ENCODE results near the gene SETD6. TPM values are rescaled to one million over a fixed set of nuclear protein-coding genes. Genes with fewer than 3 reads are reported as not detected.

Gene SETD6
- 10 to 100 TPM; 20.3 to 34.5 (median 21.3) TPM for total RNA-seq
- 17.5 TPM for total RNA-seq (2013)

- DNase-seq (peak; percentile 73 to 75), ATAC-seq (peak; percentile 90 to 91 (median 90))
- under 1% methylated on average over 80 of the region's 80 CpGs for WGBS (ENCODE audit: insufficient coverage)
- no peaks in the 10 kb centered on the region for H3K9me3 Mint-ChIP-seq
- intact Hi-C loops (cut with micrococcal nuclease) = no loop called here
- peak within 1 kb of the TSS; percentile 82 to 87 for H3K27ac Mint-ChIP-seq
- TF ChIP-seq, protein P1, sequence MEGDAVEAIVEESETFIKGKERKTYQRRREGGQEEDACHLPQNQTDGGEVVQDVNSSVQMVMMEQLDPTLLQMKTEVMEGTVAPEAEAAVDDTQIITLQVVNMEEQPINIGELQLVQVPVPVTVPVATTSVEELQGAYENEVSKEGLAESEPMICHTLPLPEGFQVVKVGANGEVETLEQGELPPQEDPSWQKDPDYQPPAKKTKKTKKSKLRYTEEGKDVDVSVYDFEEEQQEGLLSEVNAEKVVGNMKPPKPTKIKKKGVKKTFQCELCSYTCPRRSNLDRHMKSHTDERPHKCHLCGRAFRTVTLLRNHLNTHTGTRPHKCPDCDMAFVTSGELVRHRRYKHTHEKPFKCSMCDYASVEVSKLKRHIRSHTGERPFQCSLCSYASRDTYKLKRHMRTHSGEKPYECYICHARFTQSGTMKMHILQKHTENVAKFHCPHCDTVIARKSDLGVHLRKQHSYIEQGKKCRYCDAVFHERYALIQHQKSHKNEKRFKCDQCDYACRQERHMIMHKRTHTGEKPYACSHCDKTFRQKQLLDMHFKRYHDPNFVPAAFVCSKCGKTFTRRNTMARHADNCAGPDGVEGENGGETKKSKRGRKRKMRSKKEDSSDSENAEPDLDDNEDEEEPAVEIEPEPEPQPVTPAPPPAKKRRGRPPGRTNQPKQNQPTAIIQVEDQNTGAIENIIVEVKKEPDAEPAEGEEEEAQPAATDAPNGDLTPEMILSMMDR (IDR thresholded peaks at IDR 0.05) = no peak
- peak within 1 kb of the TSS; percentile 93 for H3K4me3 Mint-ChIP-seq
- H3K4me3 ChIP-seq (ENCODE audit: low read length) = peak within 1 kb of the TSS; percentile 54
- peaks cover 12 to 21% of the 10 kb centered on the region in 2 donors for H3K4me1 Mint-ChIP-seq
- H3K36me3 Mint-ChIP-seq = no peaks in the 10 kb centered on the region
- H3K9me3 ChIP-seq (ENCODE audit: control insufficient read depth, insufficient read depth, low read length) = no peaks in the 10 kb centered on the region
- H3K36me3 ChIP-seq (ENCODE audit: control insufficient read depth, insufficient read depth, low read length) = peaks cover 26% of the 10 kb centered on the region
- no peaks in the 10 kb centered on the region for H3K27me3 ChIP-seq (ENCODE audit: control insufficient read depth, insufficient read depth, low read length)
- H3K27ac ChIP-seq (ENCODE audit: low read length) = peak within 1 kb of the TSS; percentile 53
- H3K27me3 Mint-ChIP-seq (ENCODE audit: low read depth in 2 of 2) = no peaks in the 10 kb centered on the region
- peaks cover 17% of the 10 kb centered on the region for H3K4me1 ChIP-seq (ENCODE audit: control insufficient read depth, insufficient read depth, low read length)
These were observed at the start of gene SETD6 for GRCh38 chr16:58515125-58515870. Gene SETD6 (plus strand): TSS chr16:58515517. CDS start chr16:58515538, 21 bp downstream.

DNA sequence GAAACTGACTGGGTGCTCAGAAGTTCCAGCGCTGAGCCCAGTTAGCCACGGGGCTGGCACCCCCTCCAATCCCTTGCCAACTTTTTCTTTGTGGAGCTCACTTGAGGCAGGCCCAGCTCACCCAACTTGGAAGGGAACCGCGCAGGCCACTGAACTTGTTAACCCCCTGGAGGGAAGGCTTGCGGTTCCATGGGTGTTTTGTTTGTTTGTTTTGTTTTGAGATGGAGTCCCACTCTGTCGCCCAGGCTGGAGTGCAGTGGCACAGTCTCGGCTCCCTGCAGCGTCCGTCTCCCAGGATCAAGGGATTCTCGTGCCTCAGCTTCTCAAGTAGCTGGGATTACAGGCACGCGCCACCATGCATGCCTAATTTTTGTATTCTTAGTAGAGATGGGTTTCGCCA lies 49.5 kb upstream of the SETD6 start:
- intact Hi-C loops (cut with micrococcal nuclease) = no loop called here
- 85% methylated on average over 13 of the region's 13 CpGs for WGBS (ENCODE audit: insufficient coverage)
- Histone ChIP-seq H3K27me3 (ENCODE audit: control insufficient read depth, insufficient read depth, low read length) (peaks cover 24% of the 10 kb centered on the region), H3K36me3 (ENCODE audit: control insufficient read depth, insufficient read depth, low read length) (no peaks in the 10 kb centered on the region), H3K4me3 (ENCODE audit: low read length) (no peak overlapping the region), H3K9me3 (ENCODE audit: control insufficient read depth, insufficient read depth, low read length) (no peaks in the 10 kb centered on the region), H3K27ac (ENCODE audit: low read length) (no peak overlapping the region), H3K4me1 (ENCODE audit: control insufficient read depth, insufficient read depth, low read length) (peaks cover 25% of the 10 kb centered on the region)
- ATAC-seq = no peak
- TF ChIP-seq, protein P1 (IDR thresholded peaks at IDR 0.05) = no peak
- Mint-ChIP-seq H3K36me3 (no peaks in the 10 kb centered on the region), H3K27ac (no peak overlapping the region), H3K4me3 (no peak overlapping the region), H3K27me3 (ENCODE audit: low read depth in 2 of 2) (peaks cover 33 to 46% of the 10 kb centered on the region in 2 donors), H3K4me1 (peaks cover 22 to 26% of the 10 kb centered on the region in 2 donors), H3K9me3 (no peaks in the 10 kb centered on the region)
- no peak for DNase-seq

- no peak for ATAC-seq
- Mint-ChIP-seq H3K4me1 (peaks cover 28 to 31% of the 10 kb centered on the region in 2 donors), H3K9me3 (no peaks in the 10 kb centered on the region), H3K27ac (no peak overlapping the region), H3K4me3 (peak overlapping the region; percentile 13), H3K36me3 (no peaks in the 10 kb centered on the region), H3K27me3 (ENCODE audit: low read depth in 2 of 2) (peaks cover 30 to 46% of the 10 kb centered on the region in 2 donors)
- Histone ChIP-seq H3K9me3 (ENCODE audit: control insufficient read depth, insufficient read depth, low read length) (no peaks in the 10 kb centered on the region), H3K36me3 (ENCODE audit: control insufficient read depth, insufficient read depth, low read length) (no peaks in the 10 kb centered on the region), H3K27ac (ENCODE audit: low read length) (no peak overlapping the region), H3K27me3 (ENCODE audit: control insufficient read depth, insufficient read depth, low read length) (peaks cover 24% of the 10 kb centered on the region), H3K4me1 (ENCODE audit: control insufficient read depth, insufficient read depth, low read length) (peaks cover 31% of the 10 kb centered on the region), H3K4me3 (ENCODE audit: low read length) (no peak overlapping the region)
- no peak for DNase-seq
- intact Hi-C loops (cut with micrococcal nuclease) = no loop called here
- TF ChIP-seq, protein P1 (IDR thresholded peaks at IDR 0.05) = no peak
- 82% methylated on average over 3 of the region's 3 CpGs for WGBS (ENCODE audit: insufficient coverage)
These were observed 48.9 kb upstream of the SETD6 start for GRCh38 chr16:58466396-58466795.

Measured in natural killer cell (primary cell).